AG08396 (cell line): ENCODE measurements around the gene CYB561D2.

Experiments used
- DNase-seq: peaks from one replicate; pipeline ENCODE4 v3.0.0; 2012; ENCODE audit warnings: low spot score, mixed read lengths

Gene CYB561D2

GRCh38 chr3:50341996-50342650, 8.5 kb upstream of the CYB561D2 start:
- DNase-seq = no peak

- DNase-seq = no peak
These were observed 7.6 kb upstream of the CYB561D2 start for GRCh38 chr3:50342813-50343633.

GRCh38 chr3:50345008-50345407, 5.7 kb upstream of the CYB561D2 start:
- no peak for DNase-seq

GRCh38 chr3:50345586-50346234, 5.0 kb upstream of the CYB561D2 start, which contains the start of gene ZMYND10:
Gene ZMYND10 (minus strand): TSS chr3:50345732. CDS start chr3:50345579, 153 bp downstream.
- DNase-seq = peak; percentile 94

- DNase-seq = peak; percentile 77
These were observed 3.4 kb upstream of the CYB561D2 start for GRCh38 chr3:50347187-50347813.

GRCh38 chr3:50350213-50350526, 492 bp upstream of the CYB561D2 start:
- DNase-seq = no peak

- no peak for DNase-seq
These were observed 648 bp downstream of the CYB561D2 start for GRCh38 chr3:50351323-50351697.

GRCh38 chr3:50352781-50353180, 2.1 kb downstream of the CYB561D2 start:
- DNase-seq = no peak

GRCh38 chr3:50353245-50354004, 2.8 kb downstream of the CYB561D2 start:
- no peak for DNase-seq

- no peak for DNase-seq
These were observed 3.6 kb downstream of the CYB561D2 start for GRCh38 chr3:50354186-50354764.

GRCh38 chr3:50354850-50355249, 4.2 kb downstream of the CYB561D2 start:
- no peak for DNase-seq

GRCh38 chr3:50355829-50356552, 5.3 kb downstream of the CYB561D2 start:
- DNase-seq = no peak

- no peak for DNase-seq
These were observed 5.9 kb downstream of the CYB561D2 start for GRCh38 chr3:50356553-50356952.

- DNase-seq = no peak
These were observed 6.8 kb downstream of the CYB561D2 start for GRCh38 chr3:50357481-50357880.

GRCh38 chr3:50358355-50358910, 7.8 kb downstream of the CYB561D2 start:
- no peak for DNase-seq

GRCh38 chr3:50358911-50359759, 8.5 kb downstream of the CYB561D2 start, which contains the start of gene TMEM115:
Gene TMEM115 (minus strand): TSS chr3:50359521. CDS start chr3:50359063, 458 bp downstream.
- peak; percentile 98 for DNase-seq

GRCh38 chr3:50359760-50360110, 9.1 kb downstream of the CYB561D2 start:
- no peak for DNase-seq

GRCh38 chr3:50364573-50365079, 14.0 kb downstream of the CYB561D2 start:
- no peak for DNase-seq
